Activated T-cell treated with anti-CD3 and anti-CD28 coated beads, Interleukin-2, amount 50 U/mL, for 4 hours (primary cell): ENCODE data around the gene ZNF236. TPM values are rescaled to one million over a fixed set of nuclear protein-coding genes. Genes with fewer than 3 reads are reported as not detected.
"Not testable (repeated sequence)": the region's sequence is repeated elsewhere in the genome, so short reads cannot be mapped to it uniquely, and the experiment has no call there.

Experiments
- ATAC-seq, 2 donors: fragments of 200-7000 bp; cut with Tn5 transposase; one replicate each; pipeline ENCODE4 v1.10.0; 2021
- DNase-seq: peaks from one replicate; pipeline ENCODE4 v3.0.0-alpha.2; 2020
- H3K27me3 Mint-ChIP-seq: one replicate; pipeline ENCODE4 v1.8.0; 2021; ENCODE audit warnings: low read depth, mixed read lengths
- H3K36me3 Mint-ChIP-seq: one replicate; pipeline ENCODE4 v1.8.0; 2022; ENCODE audit warnings: mixed read lengths; ENCODE audit not compliant: insufficient read depth
- H3K4me1 Mint-ChIP-seq: one replicate; pipeline ENCODE4 v1.8.0; 2021; ENCODE audit warnings: low read depth, mixed read lengths
- H3K4me3 Mint-ChIP-seq: one replicate; pipeline ENCODE4 v1.8.0; 2021; ENCODE audit warnings: mild to moderate bottlenecking, moderate library complexity, mixed read lengths
- H3K9me3 Mint-ChIP-seq: one replicate; pipeline ENCODE4 v1.8.0; 2021; ENCODE audit warnings: mixed read lengths
- total RNA-seq, 3 donors: library from RNA; stranded (reverse); gene quantifications; one replicate each; pipeline ENCODE4 v1.2.1, GENCODE V29; 2021

ZNF236 gene
- total RNA-seq, 3 donors from 2014 or later, result 13.9 to 16.6 (median 15.5) TPM

DNA sequence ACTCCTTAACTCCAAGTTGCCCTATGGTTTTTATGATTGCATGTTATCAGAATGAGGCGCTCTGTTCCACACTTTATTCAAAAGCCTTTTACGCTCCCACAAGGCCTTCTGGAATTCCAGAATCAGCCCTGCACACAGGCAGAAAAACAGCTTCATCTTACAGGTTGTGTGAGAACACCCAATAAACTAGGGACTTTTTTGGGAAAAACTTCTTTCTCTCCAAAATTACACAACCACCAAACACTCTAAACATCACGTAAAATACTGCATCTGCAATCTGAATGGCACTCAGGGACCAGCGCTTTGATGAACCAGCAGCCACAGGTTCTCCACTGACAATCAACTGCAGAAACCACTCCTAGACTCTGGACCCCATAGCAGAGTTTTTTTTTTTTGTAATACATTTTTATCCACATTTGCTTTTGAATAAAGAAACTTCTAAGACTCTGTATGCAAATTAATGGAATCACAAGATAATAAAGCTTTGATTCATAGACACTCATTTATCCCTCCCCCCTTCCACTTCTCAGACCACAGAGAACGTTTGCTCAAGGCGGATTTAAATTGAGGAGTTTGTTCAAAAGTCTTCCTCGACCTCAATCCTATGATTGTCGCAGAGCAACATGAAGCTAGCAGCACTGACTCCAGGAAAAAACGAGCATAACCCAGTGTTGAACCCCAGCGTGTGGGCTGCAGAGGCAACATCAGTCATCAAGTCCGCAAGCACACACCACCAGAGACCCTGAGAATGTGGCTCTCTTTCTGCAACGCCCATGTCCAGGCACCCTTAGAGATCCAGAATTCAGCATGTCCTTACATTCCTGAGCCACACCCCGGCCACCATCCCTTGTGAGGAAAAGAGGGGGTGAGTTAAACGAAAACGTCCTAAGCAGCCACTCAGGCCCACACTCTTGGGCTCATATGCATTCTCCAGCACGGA is 193.7 kb downstream of the ZNF236 start:
- Mint-ChIP-seq H3K27me3 (no peaks in the 10 kb centered on the region), H3K9me3 (no peaks in the 10 kb centered on the region), H3K4me3 (no peak overlapping the region), H3K36me3 (peaks cover 46% of the 10 kb centered on the region), H3K4me1 (peaks cover 20% of the 10 kb centered on the region)
- ATAC-seq (no peak), DNase-seq (no peak)

- DNase-seq (no peak), ATAC-seq (no peak)
- no peaks in the 10 kb centered on the region for H3K27me3 Mint-ChIP-seq
- H3K4me3 Mint-ChIP-seq, result no peak overlapping the region
- H3K4me1 Mint-ChIP-seq, result peaks cover 26% of the 10 kb centered on the region
- H3K9me3 Mint-ChIP-seq, result no peaks in the 10 kb centered on the region
- peaks cover 49% of the 10 kb centered on the region for H3K36me3 Mint-ChIP-seq
Observed at GRCh38 chr18:77016936-77017335, 194.6 kb downstream of the ZNF236 start.

- no peaks in the 10 kb centered on the region for H3K27me3 Mint-ChIP-seq
- H3K9me3 Mint-ChIP-seq, result no peaks in the 10 kb centered on the region
- no peak for DNase-seq
- H3K36me3 Mint-ChIP-seq, result peaks cover 49% of the 10 kb centered on the region
- ATAC-seq, result no peak
- H3K4me1 Mint-ChIP-seq, result peaks cover 26% of the 10 kb centered on the region
- H3K4me3 Mint-ChIP-seq, result no peak overlapping the region
Observed at GRCh38 chr18:77017355-77017754, 195.0 kb downstream of the ZNF236 start.

- not testable (repeated sequence) for ATAC-seq, DNase-seq, H3K9me3 Mint-ChIP-seq, H3K4me3 Mint-ChIP-seq, H3K27me3 Mint-ChIP-seq
- peaks cover 31% of the 10 kb centered on the region for H3K4me1 Mint-ChIP-seq
- H3K36me3 Mint-ChIP-seq, result peaks cover 46% of the 10 kb centered on the region
Observed at GRCh38 chr18:77018650-77019049, 196.3 kb downstream of the ZNF236 start.

DNA sequence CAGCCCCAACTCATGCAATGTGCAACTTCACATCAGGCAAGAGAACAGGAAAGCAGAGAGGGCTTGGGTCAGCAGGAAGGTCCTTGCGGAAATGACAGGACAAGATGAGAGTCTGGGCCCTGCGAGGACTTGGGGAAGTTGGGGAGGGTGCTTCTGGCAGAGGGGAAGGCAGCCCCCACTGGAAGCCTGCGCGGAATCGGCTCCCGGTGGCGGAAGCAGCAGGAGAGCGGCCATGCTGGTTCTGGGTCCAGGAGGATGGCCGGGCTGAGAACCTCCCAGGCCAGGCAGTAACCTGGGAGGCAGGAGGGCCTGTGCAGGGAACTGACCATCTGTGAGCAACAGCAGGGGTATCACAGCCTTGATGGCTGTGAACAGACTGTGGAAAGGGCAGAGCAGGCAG is 197.3 kb downstream of the ZNF236 start:
- no peaks in the 10 kb centered on the region for H3K9me3 Mint-ChIP-seq
- H3K36me3 Mint-ChIP-seq, result peaks cover 44% of the 10 kb centered on the region
- peaks cover 31% of the 10 kb centered on the region for H3K4me1 Mint-ChIP-seq
- no peak for ATAC-seq
- H3K27me3 Mint-ChIP-seq, result no peaks in the 10 kb centered on the region
- H3K4me3 Mint-ChIP-seq, result no peak overlapping the region
- DNase-seq, result no peak
